CD8-positive, alpha-beta memory T cell (primary cell): ENCODE results near the gene PFDN1. TPM values are rescaled to one million over a fixed set of nuclear protein-coding genes. Genes with fewer than 3 reads are reported as not detected.
"Not testable (repeated sequence)": the region's sequence is repeated elsewhere in the genome, so short reads cannot be mapped to it uniquely, and the experiment has no call there.

Experiments
- CTCF ChIA-PET: fragments of 350-600 bp; sonication (Branson Sonifier 250); formaldehyde crosslinking; loops from one replicate; lab custom pipeline; 2021; ENCODE audit warnings: antibody characterized with exemption; lab: Charles Lee
- POLR2A ChIA-PET: fragments of 350-600 bp; sonication (Branson Sonifier 250); formaldehyde crosslinking; loops from one replicate; lab custom pipeline; 2021; ENCODE audit warnings: antibody characterized with exemption; lab: Charles Lee
- DNase-seq, 5 donors: peaks; one replicate each; pipeline versions ENCODE4 v3.0.0 to v3.0.0-alpha.2; 2020 to 2022; ENCODE audit warnings: mixed read lengths in 1 of 5
- H3K27ac ChIP-seq: one replicate; pipeline ENCODE4 v1.7.0; 2013; ENCODE audit warnings: low read depth, mild to moderate bottlenecking, low read length, moderate library complexity
- H3K27me3 ChIP-seq: 2 replicates; pipeline ENCODE4 v1.7.0; 2013; ENCODE audit warnings: low read length, mild to moderate bottlenecking; ENCODE audit not compliant: insufficient read depth, poor library complexity, severe bottlenecking
- H3K36me3 ChIP-seq: 2 replicates; pipeline ENCODE4 v1.7.0; 2013; ENCODE audit warnings: mild to moderate bottlenecking, low read length, moderate library complexity; ENCODE audit not compliant: insufficient read depth
- H3K4me1 ChIP-seq: 2 replicates; pipeline ENCODE4 v1.7.0; 2013; ENCODE audit warnings: mild to moderate bottlenecking, low read length, moderate library complexity; ENCODE audit not compliant: insufficient read depth
- H3K4me3 ChIP-seq: 2 replicates; pipeline ENCODE4 v1.7.0; 2013; ENCODE audit warnings: mild to moderate bottlenecking, low read length
- H3K9me3 ChIP-seq: 2 replicates; pipeline ENCODE4 v1.7.0; 2013; ENCODE audit warnings: mild to moderate bottlenecking, low read length
- H3K27ac Mint-ChIP-seq, 8 donors: one replicate each; pipeline ENCODE4 v1.8.0; 2020 to 2021; ENCODE audit warnings: mixed read lengths in 8 of 8, mild to moderate bottlenecking in 6 of 8, inconsistent platforms in 3 of 8, moderate library complexity in 3 of 8
- H3K27me3 Mint-ChIP-seq, 2 donors: one replicate each; pipeline ENCODE4 v1.8.0; 2020 to 2021; ENCODE audit warnings: mixed read lengths in 2 of 2, mild to moderate bottlenecking in 1 of 2, moderate library complexity in 1 of 2
- H3K36me3 Mint-ChIP-seq, 3 donors: one replicate each; pipeline ENCODE4 v1.8.0; 2020 to 2021; ENCODE audit warnings: mixed read lengths in 3 of 3, inconsistent platforms in 1 of 3, mild to moderate bottlenecking in 1 of 3
- H3K4me1 Mint-ChIP-seq, 3 donors: one replicate each; pipeline ENCODE4 v1.8.0; 2020 to 2021; ENCODE audit warnings: mixed read lengths in 3 of 3, inconsistent platforms in 1 of 3, mild to moderate bottlenecking in 1 of 3
- H3K4me3 Mint-ChIP-seq, 7 donors: one replicate each; pipeline ENCODE4 v1.8.0; 2020 to 2021; ENCODE audit warnings: mixed read lengths in 7 of 7, mild to moderate bottlenecking in 6 of 7, moderate library complexity in 4 of 7, inconsistent platforms in 2 of 7
- H3K9me3 Mint-ChIP-seq, 5 donors: one replicate each; pipeline ENCODE4 v1.8.0; 2020 to 2022; ENCODE audit warnings: mixed read lengths in 5 of 5, mild to moderate bottlenecking in 3 of 5, moderate library complexity in 2 of 5, inconsistent platforms in 1 of 5
- polyA plus RNA-seq: library from polyadenylated mRNA; unstranded; fragments of 300-500 nt; fragmentation: Illumina TruSeq; gene quantifications from one replicate; pipeline ENCODE4 v1.2.3, GENCODE V29; 2021
- total RNA-seq, 2 experiments: library from RNA; stranded (reverse); gene quantifications; one replicate each; pipeline ENCODE4 v1.2.3, GENCODE V29; 2021

PFDN1 gene
- total and polyA plus RNA-seq, 3 experiments from 2014 or later = 71.2 to 115 (median 73.2) TPM

GRCh38 chr5:140345919-140346347 is 43.0 kb upstream of the PFDN1 start:
- Mint-ChIP-seq H3K9me3 (no peaks in the 10 kb centered on the region), H3K4me1 (peaks cover 20 to 29% (median 29%) of the 10 kb centered on the region in 3 donors), H3K27me3 (peaks cover 19 to 28% of the 10 kb centered on the region in 2 donors), H3K4me3 (peak overlapping the region; percentile 49 to 85 (median 76)), H3K36me3 (no peaks in the 10 kb centered on the region), H3K27ac (no peak overlapping the region)
- peaks cover 43% of the 10 kb centered on the region for H3K4me1 ChIP-seq
- ChIA-PET POLR2A (interaction anchor here (1.2 kb wide), 1 partner anchor 55 kb away, joined by 3 read pairs; no protein-coding TSS in a partner anchor), CTCF (interaction anchor here (1.1 to 3.8 kb wide), 9 partner anchors 8 to 101 kb away, joined by 3 to 16 read pairs (median 5); no protein-coding TSS in a partner anchor)
- no peak overlapping the region for H3K27ac ChIP-seq
- no peaks in the 10 kb centered on the region for H3K27me3 ChIP-seq
- H3K9me3 ChIP-seq = no peaks in the 10 kb centered on the region
- H3K4me3 ChIP-seq = peak overlapping the region; percentile 51
- H3K36me3 ChIP-seq = no peaks in the 10 kb centered on the region
- no peak for DNase-seq

GRCh38 chr5:140344683-140345423 is 42.0 kb upstream of the PFDN1 start:
- Histone ChIP-seq H3K4me1 (peaks cover 43% of the 10 kb centered on the region), H3K36me3 (no peaks in the 10 kb centered on the region), H3K27ac (no peak overlapping the region), H3K9me3 (no peaks in the 10 kb centered on the region), H3K4me3 (no peak overlapping the region), H3K27me3 (no peaks in the 10 kb centered on the region)
- H3K9me3 Mint-ChIP-seq = no peaks in the 10 kb centered on the region
- CTCF ChIA-PET = interaction anchor here (0.7 to 3.8 kb wide), 4 partner anchors 14 to 28 kb away, joined by 3 to 16 read pairs (median 4); no protein-coding TSS in a partner anchor
- DNase-seq = no peak
- peaks cover 15 to 20% of the 10 kb centered on the region in 2 donors for H3K27me3 Mint-ChIP-seq
- POLR2A ChIA-PET = no interaction called here
- no peak overlapping the region for H3K27ac Mint-ChIP-seq
- H3K4me1 Mint-ChIP-seq = peaks cover 20 to 29% (median 29%) of the 10 kb centered on the region in 3 donors
- peak overlapping the region in 6 of 7 donors; percentile 36 to 84 (median 76) for H3K4me3 Mint-ChIP-seq
- H3K36me3 Mint-ChIP-seq = no peaks in the 10 kb centered on the region

GRCh38 chr5:140343849-140344248 is 40.9 kb upstream of the PFDN1 start:
- peaks cover 11 to 13% of the 10 kb centered on the region in 2 donors for H3K27me3 Mint-ChIP-seq
- H3K9me3 ChIP-seq, H3K27me3 ChIP-seq, POLR2A ChIA-PET, H3K36me3 Mint-ChIP-seq, H3K27ac Mint-ChIP-seq, H3K9me3 Mint-ChIP-seq, H3K36me3 ChIP-seq, DNase-seq, H3K4me3 ChIP-seq, H3K27ac ChIP-seq: not testable (repeated sequence)
- H3K4me1 ChIP-seq = peaks cover 43% of the 10 kb centered on the region
- CTCF ChIA-PET = interaction anchor here (0.6 to 3.8 kb wide), 5 partner anchors 15 to 99 kb away, joined by 3 to 16 read pairs (median 3); no protein-coding TSS in a partner anchor
- peak overlapping the region in 1 of 7 donors; percentile 77 for H3K4me3 Mint-ChIP-seq
- peaks cover 20 to 29% (median 29%) of the 10 kb centered on the region in 3 donors for H3K4me1 Mint-ChIP-seq

GRCh38 chr5:140342896-140343295 is 40.0 kb upstream of the PFDN1 start:
- Histone ChIP-seq H3K4me3 (no peak overlapping the region), H3K27ac (no peak overlapping the region), H3K9me3 (no peaks in the 10 kb centered on the region), H3K27me3 (no peaks in the 10 kb centered on the region), H3K36me3 (no peaks in the 10 kb centered on the region), H3K4me1 (peaks cover 43% of the 10 kb centered on the region)
- H3K27me3 Mint-ChIP-seq = peaks cover 6 to 11% of the 10 kb centered on the region in 2 donors
- peak overlapping the region in 2 of 7 donors; percentile 1 to 4 for H3K4me3 Mint-ChIP-seq
- H3K27ac Mint-ChIP-seq = peak overlapping the region in 3 of 8 donors; percentile 4 to 71 (median 51)
- ChIA-PET CTCF (interaction anchor here (0.8 to 1.9 kb wide), 4 partner anchors 9 to 98 kb away, joined by 3 to 6 read pairs (median 5); no protein-coding TSS in a partner anchor), POLR2A (no interaction called here)
- H3K4me1 Mint-ChIP-seq = peaks cover 20 to 29% (median 29%) of the 10 kb centered on the region in 3 donors
- no peaks in the 10 kb centered on the region for H3K9me3 Mint-ChIP-seq
- DNase-seq = no peak
- no peaks in the 10 kb centered on the region for H3K36me3 Mint-ChIP-seq

- H3K9me3 Mint-ChIP-seq = no peaks in the 10 kb centered on the region
- peak in 1 of 5 donors; percentile 34 for DNase-seq
- H3K27me3 ChIP-seq = no peaks in the 10 kb centered on the region
- no peaks in the 10 kb centered on the region for H3K36me3 ChIP-seq
- peak overlapping the region in 1 of 7 donors; percentile 23 for H3K4me3 Mint-ChIP-seq
- peak overlapping the region; percentile 34 for H3K4me3 ChIP-seq
- peaks cover 6 to 7% of the 10 kb centered on the region in 2 donors for H3K27me3 Mint-ChIP-seq
- H3K4me1 Mint-ChIP-seq = peaks cover 20 to 29% (median 29%) of the 10 kb centered on the region in 3 donors
- peaks cover 39% of the 10 kb centered on the region for H3K4me1 ChIP-seq
- POLR2A ChIA-PET = no interaction called here
- H3K27ac ChIP-seq = no peak overlapping the region
- H3K9me3 ChIP-seq = no peaks in the 10 kb centered on the region
- H3K36me3 Mint-ChIP-seq = no peaks in the 10 kb centered on the region
- CTCF ChIA-PET = interaction anchor here (1.3 to 1.9 kb wide), 3 partner anchors 10 to 98 kb away, joined by 3 to 6 read pairs (median 4); no protein-coding TSS in a partner anchor
- peak overlapping the region in 5 of 8 donors; percentile 7 to 64 (median 59) for H3K27ac Mint-ChIP-seq
Measured at GRCh38 chr5:140342287-140342686, 39.4 kb upstream of the PFDN1 start.

- H3K9me3 ChIP-seq = no peaks in the 10 kb centered on the region
- no peaks in the 10 kb centered on the region for H3K36me3 ChIP-seq
- ChIA-PET CTCF (interaction anchor here (1.3 to 1.9 kb wide), 2 partner anchors 10 to 12 kb away, joined by 3 to 6 read pairs; no protein-coding TSS in a partner anchor), POLR2A (no interaction called here)
- no peak overlapping the region for H3K27ac ChIP-seq
- no peaks in the 10 kb centered on the region for H3K27me3 ChIP-seq
- Mint-ChIP-seq H3K36me3 (no peaks in the 10 kb centered on the region), H3K27me3 (peaks cover 3 to 4% of the 10 kb centered on the region in 2 donors), H3K4me1 (peaks cover 18 to 24% (median 22%) of the 10 kb centered on the region in 3 donors), H3K27ac (no peak overlapping the region), H3K4me3 (no peak overlapping the region), H3K9me3 (no peaks in the 10 kb centered on the region)
- H3K4me3 ChIP-seq = no peak overlapping the region
- peaks cover 33% of the 10 kb centered on the region for H3K4me1 ChIP-seq
- DNase-seq = no peak
Measured at GRCh38 chr5:140341591-140341990, 38.7 kb upstream of the PFDN1 start.

- Histone ChIP-seq H3K27me3 (no peaks in the 10 kb centered on the region), H3K4me1 (peaks cover 31% of the 10 kb centered on the region), H3K27ac (no peak overlapping the region), H3K36me3 (no peaks in the 10 kb centered on the region), H3K4me3 (no peak overlapping the region), H3K9me3 (no peaks in the 10 kb centered on the region)
- POLR2A ChIA-PET = no interaction called here
- no peaks in the 10 kb centered on the region for H3K9me3 Mint-ChIP-seq
- H3K27me3 Mint-ChIP-seq = peaks cover 3 to 4% of the 10 kb centered on the region in 2 donors
- H3K27ac Mint-ChIP-seq = no peak overlapping the region
- CTCF ChIA-PET = interaction anchor here (1.3 to 1.9 kb wide), 2 partner anchors 11 kb away, joined by 3 to 6 read pairs; no protein-coding TSS in a partner anchor
- no peak overlapping the region for H3K4me3 Mint-ChIP-seq
- H3K4me1 Mint-ChIP-seq = peaks cover 18 to 24% (median 22%) of the 10 kb centered on the region in 3 donors
- H3K36me3 Mint-ChIP-seq = no peaks in the 10 kb centered on the region
- DNase-seq = no peak
Measured at GRCh38 chr5:140340605-140341121, 37.8 kb upstream of the PFDN1 start.
